HG02840 (cell line): ENCODE data around the gene PLD5.
"Not testable (repeated sequence)": the region's sequence is repeated elsewhere in the genome, so short reads cannot be mapped to it uniquely, and the experiment has no call there.

Experiments
- ATAC-seq: cut with Tn5 transposase; IDR thresholded peaks from one replicate; pipeline ENCODE4 v1.9.1; 2021; ENCODE audit warnings: mild to moderate bottlenecking, moderate library complexity, moderate number of reproducible peaks; ENCODE audit not compliant: unreplicated experiment, low FRiP score

Gene PLD5

GRCh38 chr1:242506724-242507123 lies 17.8 kb downstream of the PLD5 start:
- no peak for ATAC-seq

- no peak for ATAC-seq
Measured at GRCh38 chr1:242489545-242489944, 35.0 kb downstream of the PLD5 start.

- no peak for ATAC-seq
Measured at GRCh38 chr1:242477944-242478343, 46.6 kb downstream of the PLD5 start.

GRCh38 chr1:242470774-242471173 lies 53.7 kb downstream of the PLD5 start:
- no peak for ATAC-seq

- no peak for ATAC-seq
Measured at GRCh38 chr1:242468784-242469183, 55.7 kb downstream of the PLD5 start.

GRCh38 chr1:242467556-242468145 lies 56.8 kb downstream of the PLD5 start:
- no peak for ATAC-seq

- ATAC-seq = no peak
Measured at GRCh38 chr1:242462867-242463266, 61.6 kb downstream of the PLD5 start.

- not testable (repeated sequence) for ATAC-seq
Measured at GRCh38 chr1:242459740-242460139, 64.8 kb downstream of the PLD5 start.

GRCh38 chr1:242456726-242457269 lies 67.7 kb downstream of the PLD5 start:
- no peak for ATAC-seq

- no peak for ATAC-seq
Measured at GRCh38 chr1:242455052-242455361, 69.5 kb downstream of the PLD5 start.

GRCh38 chr1:242454262-242455051 lies 70.0 kb downstream of the PLD5 start:
- no peak for ATAC-seq

GRCh38 chr1:242452573-242452972 lies 71.9 kb downstream of the PLD5 start:
- no peak for ATAC-seq

GRCh38 chr1:242449661-242450060 lies 74.8 kb downstream of the PLD5 start:
- no peak for ATAC-seq

- ATAC-seq = no peak
Measured at GRCh38 chr1:242448910-242449645, 75.4 kb downstream of the PLD5 start.

GRCh38 chr1:242447689-242448088 lies 76.8 kb downstream of the PLD5 start:
- no peak for ATAC-seq

- ATAC-seq = no peak
Measured at GRCh38 chr1:242440757-242441156, 83.7 kb downstream of the PLD5 start.

- no peak for ATAC-seq
Measured at GRCh38 chr1:242435200-242435599, 89.3 kb downstream of the PLD5 start.

GRCh38 chr1:242432491-242433095 lies 91.9 kb downstream of the PLD5 start:
- ATAC-seq = no peak

GRCh38 chr1:242431786-242432185 lies 92.7 kb downstream of the PLD5 start:
- ATAC-seq = no peak

- no peak for ATAC-seq
Measured at GRCh38 chr1:242430956-242431355, 93.5 kb downstream of the PLD5 start.
